NCI-H345 (cell line): Measurements from ENCODE around the gene CPNE5.
A peak's percentile ranks its signal among the peaks of the same experiment; 100 is the strongest.

Experiments used
- DNase-seq: peaks from one replicate; lab custom pipeline; 2025; lab: John Stamatoyannopoulos, UW

CPNE5 gene

DNA sequence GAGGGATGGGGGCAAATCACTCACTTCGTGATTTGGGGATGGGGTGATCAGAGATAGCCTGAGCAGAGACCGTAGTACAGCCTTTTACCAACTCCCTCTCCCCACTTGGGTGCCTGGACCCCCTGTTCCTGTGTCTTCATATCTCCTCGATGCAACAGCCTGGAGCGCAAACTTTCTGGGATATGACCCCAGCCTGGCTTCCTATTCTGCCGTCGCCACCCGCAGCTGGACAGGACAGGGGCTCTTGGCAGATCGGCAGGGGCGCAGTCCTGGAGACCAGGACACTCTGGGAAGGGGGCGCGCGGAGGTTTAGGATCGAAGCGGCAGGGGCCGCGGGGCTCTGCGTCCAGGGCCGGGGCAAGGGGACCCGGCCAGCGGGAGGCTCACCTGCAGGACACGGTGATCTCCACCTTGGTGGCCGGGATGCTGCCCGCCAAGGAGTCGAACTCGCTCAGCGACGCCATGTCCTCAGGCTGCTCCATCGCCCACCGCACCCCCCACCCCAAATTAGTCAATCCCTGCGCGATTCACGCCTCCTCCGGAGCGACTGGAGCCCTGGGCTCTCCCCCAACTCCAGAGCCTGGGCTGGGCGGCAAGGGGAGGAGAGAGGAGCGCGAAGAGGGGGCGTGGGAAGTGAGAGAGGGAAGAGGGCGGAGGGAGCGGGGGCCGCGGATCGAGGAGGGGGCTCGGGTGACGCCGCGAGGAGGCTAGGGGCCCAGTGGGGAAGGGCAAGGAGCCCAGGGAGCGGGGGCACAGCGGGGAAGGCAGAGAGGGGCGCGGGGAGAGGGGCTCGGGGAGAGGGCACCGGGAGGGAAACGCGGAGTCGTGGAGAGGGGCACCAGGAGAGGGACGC is at the start of gene CPNE5:
Gene CPNE5, minus strand, starts transcription at position 549 of the 853 bp plus-strand sequence. Its CDS starts 67 bp downstream, at position 482.
- peak; percentile 11 for DNase-seq

DNA sequence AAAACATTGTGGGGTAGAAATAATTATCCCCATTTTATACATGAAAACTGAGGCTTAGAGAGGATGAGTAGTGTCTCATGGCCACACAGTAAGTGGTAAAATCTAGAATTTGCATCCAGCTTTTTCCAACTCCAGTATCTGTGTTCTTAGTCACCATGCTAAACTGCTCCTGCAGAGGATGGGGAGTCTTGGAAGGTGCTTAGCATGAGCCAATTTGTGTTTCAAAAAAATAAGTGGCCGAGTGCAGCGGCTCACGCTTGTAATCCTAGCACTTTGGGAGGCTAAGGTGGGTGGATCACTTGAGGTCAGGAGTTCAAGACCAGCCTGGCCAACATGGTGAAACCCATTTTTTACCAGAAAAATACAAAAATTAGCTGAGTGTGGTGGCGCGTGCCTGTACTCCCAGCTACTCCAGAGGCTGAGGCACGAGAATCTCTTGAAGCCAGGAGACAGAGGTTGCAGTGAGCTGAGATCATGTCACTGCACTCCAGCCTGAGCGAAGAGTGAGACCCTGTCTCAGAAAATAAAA is 48.9 kb upstream of the CPNE5 start:
- no peak for DNase-seq

DNA sequence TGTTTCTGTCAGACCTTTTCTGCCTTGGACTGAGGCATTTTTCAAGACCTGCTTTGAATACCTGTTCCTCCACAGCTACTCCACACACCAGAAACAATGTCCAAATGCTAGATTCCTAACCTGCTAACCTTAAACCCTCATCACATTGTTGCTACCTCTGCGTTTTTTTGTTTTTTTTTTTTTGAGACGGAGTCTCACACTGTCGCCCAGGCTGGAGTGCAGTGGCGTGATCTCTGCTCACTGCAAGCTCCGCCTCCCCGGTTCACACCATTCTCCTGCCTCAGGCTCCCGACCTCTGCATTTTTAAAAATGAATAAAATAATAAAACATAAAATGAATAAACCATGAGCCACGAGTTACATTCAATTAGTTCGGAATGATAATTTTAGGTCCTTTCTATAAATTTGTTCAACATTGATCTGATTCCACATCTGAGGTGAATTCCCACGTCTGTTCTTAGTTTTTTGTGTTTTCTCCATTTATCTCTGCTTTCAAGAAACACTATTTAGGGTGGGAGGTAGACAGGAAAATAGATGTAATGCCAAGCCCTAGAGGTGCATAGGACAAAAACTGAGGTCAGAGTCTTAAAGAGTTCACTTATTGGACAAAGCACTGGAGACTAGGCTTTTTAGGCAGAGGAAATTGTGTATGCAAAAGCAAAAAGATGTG is 47.8 kb upstream of the CPNE5 start:
- DNase-seq: no peak

DNA sequence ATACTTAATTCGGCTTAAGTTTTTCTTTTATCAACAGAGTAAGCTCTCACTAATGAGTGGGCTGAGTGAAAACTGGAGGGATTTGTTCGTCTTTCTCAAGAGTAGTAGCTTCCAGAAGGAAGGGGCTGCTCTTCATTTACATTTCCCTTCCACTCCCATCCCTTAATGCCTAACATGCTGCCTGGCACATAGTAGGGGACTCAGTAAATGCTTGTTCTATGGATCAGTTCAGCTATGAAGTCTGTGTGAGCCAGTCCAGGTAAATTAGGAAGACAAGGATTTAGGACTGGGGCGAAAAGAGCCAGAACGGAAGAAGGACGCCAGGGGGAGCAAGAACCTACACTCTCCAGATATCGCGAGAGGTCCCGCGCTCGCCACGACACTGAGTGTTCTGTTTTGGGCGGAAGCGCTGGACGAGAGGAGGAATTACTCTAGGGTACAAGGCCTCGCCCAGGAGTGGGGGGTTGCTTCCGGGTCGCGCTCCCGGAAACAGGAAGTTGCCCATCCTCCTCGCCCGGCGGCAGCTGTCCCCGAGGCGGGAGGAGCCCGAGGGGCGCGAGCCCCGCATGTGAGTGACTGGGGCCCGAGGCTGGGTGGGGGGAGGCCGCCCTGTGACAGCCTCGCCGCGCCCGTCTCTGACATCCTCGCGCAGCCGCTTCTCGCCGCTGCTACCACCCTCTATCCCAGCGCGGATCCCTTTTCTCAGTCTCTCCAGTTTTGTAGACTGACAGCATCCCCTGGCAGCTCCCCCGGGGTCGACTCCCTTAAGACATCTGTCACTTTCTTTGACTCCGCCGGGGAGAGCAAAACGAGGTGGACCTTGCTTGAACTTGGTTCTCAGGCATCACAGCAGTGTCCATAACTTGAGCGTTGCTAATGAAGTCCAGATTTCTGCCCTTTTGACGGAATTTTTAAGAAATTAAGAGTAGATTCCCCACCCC is 46.5 kb upstream of the CPNE5 start, which contains the start of gene C6orf89:
Gene C6orf89, plus strand, starts transcription at position 492 of the 941 bp plus-strand sequence. CDS start 13,493 bp downstream, outside the sequence.
- DNase-seq: peak; percentile 98

DNA sequence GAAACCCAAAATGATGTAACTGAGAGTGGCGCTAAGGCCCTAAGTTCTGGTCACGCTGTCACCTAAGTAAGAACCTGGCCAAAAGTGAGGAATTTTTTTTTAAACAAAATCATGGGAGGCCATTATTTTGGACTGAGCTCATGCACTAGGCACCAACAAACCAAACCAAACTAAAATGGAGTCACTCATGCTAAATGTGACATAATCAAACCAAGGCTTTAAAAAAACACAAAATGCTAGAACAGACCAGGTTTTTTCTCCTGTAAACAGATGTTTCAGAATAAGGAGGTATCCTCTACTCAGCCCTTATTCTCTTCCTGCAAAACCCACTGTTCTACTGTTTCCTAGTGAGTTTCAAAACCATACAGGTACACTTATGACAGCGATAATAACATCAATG is 45.4 kb upstream of the CPNE5 start:
- DNase-seq: no peak

DNA sequence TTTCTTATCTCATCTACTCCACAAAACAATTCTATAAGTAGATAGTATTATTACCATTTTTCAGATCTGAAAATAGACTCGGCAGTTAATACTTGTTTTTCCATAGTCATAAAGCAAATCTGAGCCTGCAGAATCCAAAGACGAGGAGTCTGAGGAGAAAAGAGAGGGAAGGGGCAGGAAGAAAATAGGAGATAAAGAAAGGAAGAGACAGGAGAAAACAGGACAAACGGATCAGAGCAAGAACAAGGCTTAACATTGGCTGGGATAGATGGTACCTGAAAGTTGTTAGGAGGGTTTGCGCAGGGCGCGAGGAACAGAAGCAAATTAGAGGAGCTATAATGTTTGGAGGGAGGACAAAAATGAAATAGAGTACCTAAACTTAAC is 36.0 kb upstream of the CPNE5 start:
- no peak for DNase-seq

DNA sequence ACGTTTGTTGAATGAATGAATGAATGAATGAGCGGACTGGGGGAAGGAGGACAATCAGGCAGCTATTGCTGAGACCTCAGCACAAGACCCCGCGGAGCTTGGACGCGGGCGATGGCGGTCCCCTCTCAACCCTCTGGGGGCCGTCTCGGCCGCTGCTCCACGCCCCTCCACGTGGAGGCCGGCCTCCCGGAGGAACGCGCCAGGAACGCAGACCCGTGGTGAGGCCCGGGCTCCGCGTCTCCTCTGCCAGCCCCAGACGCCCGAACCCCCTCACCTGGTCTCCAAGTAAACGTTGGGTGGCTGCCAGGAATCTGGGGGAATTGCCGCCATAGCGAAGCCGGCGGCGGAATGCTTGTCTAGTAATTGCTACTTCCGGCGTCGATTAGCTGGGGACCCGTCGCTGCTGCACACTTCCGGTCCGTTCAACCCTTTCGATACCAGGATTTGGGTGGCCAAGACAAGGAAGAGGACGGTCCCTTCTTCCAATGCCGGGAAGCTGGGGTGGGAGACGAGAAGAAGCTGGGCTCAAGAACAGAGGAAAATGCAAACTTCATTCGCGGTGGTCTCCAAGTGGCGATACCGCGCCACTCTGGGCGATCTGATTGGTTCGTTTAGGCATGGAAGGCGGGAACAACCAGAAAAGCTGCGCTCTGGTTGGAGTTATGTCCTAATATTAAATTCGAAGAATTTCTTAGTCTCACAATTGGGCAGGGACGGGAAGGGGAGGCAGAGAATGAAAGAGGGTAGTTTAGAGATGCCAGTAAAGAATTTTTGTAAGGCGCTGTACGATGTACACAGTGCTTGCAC is 35.4 kb upstream of the CPNE5 start, which contains the start of gene PPIL1:
Gene PPIL1, minus strand, starts transcription at position 361 of the 807 bp plus-strand sequence. Its CDS starts 31 bp downstream, at position 330.
- peak; percentile 94 for DNase-seq

DNA sequence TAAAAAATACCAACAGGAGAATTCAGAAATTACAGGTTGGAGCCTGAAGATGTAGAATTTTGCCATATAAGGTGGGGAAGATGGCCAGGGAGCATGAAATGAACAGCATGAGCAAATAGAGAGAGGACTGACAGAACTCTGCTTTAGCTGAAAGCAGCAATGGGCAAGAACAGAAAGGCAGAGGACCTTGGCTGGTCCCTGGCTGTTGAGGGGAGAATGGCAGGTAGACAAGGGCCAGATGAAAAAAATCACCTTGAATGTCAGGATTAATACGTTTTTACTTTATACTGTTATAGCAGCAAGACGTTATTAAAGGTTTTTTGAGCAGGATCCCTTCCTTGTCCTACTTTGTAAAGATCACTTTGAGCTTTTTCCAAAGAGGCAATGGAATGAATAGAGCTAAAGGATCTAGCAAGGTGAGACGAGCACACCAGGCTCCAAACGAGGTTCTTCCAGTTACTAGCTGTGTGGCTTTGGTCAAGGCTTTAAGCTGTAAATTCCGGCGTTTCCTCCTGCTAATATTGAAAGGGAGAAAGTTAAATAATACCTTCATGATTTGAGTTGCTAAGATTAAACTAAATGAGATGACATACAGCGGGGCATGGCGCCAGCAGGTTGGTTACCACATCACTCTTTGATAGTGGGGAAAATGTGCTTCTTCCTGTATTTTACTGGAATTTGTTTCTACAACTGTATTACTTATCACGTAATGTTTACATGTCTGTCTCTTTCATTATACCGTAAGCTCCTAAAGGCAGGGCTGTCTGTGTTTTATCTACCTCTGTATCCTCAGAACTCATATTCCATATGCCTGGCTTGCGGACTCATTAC is 34.6 kb upstream of the CPNE5 start:
- no peak for DNase-seq

DNA sequence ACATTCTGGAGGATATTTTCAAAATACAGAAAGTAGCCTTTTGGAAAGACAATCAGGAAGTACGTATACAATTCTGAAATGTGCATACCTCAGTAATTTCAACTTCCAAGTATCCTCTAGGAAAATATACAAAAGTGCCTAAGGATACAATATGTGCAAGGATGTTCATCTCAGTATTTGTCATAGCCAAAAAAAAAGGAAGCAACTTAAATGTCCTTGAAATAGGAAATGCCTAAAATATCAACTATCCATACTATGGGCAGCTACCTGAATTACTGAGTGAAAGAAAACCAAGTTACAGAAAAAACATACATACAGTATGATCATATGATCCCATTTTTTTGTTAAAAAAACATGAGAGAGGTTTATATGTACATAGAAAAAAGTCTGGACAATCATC is 33.9 kb upstream of the CPNE5 start:
- no peak for DNase-seq

DNA sequence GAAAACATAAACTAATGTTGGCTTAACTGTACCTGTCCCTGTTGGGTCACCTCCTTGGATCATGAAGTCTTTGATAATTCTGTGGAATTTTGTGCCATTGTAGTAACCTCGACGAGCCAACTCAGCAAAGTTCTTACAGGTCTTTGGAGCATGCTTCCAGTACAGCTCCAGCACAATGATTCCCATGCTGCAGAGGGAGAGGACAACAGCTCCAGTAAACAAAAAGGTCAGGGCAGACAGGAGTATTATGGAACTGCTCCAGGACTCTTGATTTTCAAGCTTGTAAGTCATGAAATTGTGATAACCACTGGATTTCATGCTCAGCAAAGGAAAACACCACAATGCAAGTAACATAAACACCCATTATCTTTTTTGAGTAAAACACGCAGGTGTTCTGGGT is 32.4 kb upstream of the CPNE5 start:
- DNase-seq: no peak

DNA sequence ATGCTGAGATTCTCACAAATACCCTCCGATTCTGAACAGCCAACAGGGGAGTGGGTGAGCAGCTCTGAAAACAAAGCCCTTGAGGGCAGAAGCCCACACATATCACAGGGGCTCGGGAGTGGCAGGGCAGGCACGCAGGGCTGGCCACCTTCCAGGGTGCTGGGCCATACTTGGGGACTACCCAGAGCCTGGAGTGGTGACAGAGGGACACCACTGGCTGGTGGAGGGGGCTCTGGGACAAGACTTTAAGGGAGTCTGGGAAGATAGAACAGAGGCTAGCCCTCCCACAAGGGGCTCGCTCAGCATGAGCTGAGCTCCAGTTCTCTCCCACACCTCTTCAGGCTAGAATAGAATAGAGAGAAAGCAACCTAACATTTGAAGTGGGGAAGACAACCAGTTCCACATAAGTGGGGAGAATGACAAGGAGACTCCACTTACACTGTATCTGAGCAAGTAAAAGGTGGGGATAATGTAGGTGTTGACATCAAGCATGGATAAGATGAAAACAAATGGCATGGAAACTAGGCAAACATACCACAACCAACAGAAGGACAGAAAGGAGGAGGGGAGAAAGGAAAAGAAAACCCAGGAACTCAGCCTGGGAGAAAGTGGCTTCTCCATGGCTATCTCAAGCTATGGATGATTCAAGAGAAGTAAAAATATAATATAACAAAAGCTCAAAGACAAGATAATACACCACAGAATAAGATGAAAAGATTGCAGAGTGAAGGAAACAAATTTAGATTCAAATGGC is 28.4 kb upstream of the CPNE5 start:
- no peak for DNase-seq

DNA sequence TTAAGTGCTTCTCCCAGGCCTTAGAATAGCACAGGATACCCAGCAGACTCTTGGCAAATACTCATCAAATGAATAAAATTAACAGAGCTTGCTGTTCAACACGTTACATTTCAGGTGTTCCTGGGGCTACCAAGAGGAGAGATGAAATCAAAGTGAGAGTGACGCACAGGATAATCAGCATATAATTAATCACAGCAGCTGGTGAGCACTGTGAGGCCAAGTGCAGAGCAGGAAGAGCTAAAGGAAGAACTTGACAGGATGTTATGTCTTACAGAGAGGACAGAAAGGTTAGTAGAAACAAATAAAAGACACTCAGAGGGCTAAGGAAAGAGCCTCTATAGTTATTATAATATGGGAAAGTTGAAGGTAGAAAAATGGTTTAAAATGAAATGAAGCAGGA is 26.6 kb upstream of the CPNE5 start:
- DNase-seq: no peak

DNA sequence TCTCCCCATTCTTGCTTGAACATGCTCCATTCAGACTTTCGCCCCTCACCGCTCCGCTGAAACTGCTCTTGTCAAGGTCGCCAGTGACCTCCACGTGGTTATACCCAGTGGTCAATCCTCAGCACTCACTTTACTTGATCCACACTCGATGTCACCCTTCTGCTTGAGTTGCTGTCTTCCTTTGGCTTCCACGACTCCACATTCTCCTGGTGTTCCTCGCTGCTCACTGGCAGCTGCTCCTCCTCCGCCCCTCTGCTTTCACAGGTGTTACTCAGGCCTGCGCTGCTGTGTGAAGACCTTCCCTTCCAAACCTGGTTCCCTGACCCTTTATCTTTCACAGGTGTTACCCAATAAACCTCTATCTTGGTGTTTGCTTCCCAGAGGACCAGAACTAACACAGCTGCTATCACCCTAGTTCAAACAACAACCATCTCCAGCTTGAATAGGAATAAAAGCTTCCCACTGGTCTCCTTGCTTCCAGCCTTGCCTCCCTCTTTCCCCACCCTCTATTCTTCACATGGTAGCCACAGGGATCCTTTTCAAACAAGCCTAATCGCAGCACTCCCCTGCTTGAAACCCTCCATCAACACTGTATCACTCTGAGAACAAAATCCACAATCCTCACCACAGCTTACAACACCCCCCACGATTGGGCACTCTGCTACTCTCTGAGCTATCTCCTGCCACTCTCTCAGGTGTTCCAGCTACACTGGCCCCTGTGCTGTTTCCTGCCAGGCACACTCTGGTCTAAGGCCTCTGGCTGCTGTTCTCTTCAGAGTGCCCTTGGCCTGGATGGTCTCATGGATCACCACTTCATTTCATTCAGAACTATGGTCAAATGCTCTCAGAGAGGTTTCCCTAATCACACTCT is 24.7 kb upstream of the CPNE5 start:
- peak; percentile 93 for DNase-seq

DNA sequence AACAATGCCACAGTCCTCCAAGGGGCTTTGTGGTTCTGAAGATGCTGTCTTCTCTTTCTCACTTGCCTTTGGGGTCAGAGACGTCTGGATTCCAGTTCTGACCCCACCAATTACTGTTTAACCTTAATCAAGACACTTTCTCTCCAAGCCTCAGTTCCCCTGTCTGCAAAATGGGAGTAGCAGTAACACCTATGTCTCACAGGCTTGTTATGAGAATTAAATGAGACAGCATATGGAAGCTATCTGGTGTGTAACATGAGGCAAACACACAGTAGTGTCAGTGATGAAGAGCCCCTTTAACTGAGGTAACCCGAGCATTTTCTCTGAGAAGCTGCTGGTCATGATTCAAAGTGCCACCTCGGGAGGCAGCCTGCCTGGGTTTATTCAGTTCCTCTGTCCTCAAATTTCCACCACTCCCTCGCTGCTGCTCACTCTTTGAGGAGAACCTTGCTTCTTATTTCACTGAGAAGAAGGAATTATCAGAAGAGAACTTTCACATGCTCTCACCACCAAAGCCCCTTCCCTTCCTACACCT is 23.7 kb upstream of the CPNE5 start:
- no peak for DNase-seq

DNA sequence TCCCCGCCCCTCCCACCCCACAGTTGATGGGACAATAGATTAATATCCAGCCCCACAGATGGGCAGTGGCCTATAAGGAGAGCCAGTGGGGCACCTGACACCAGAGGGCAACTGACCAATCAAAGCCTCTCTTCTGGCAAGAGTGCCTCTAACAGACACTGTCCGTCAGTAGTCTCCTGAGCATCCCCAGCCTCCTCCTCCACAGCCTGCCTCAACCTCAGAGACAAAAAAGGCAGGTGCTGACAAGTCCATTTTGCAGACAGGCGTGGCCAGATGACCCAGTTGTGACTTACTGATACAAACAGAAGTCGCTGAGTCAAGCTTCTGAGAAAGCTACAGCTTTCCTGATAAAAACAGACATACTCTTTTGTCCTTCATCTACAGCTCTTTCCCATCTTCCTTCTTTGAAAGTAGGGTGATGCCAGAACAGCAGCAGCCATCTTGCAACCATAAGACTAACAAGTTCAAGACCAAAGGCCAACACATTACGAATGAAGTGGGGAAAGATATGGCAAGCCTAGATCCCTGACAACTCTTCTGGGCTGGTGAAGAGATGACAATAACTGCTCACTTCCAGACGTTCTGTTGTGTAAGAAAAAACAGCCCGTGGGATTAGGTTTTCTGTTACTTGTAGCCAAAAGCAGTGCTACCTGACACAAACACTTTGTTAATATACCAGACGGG is 23.1 kb upstream of the CPNE5 start:
- DNase-seq: no peak

DNA sequence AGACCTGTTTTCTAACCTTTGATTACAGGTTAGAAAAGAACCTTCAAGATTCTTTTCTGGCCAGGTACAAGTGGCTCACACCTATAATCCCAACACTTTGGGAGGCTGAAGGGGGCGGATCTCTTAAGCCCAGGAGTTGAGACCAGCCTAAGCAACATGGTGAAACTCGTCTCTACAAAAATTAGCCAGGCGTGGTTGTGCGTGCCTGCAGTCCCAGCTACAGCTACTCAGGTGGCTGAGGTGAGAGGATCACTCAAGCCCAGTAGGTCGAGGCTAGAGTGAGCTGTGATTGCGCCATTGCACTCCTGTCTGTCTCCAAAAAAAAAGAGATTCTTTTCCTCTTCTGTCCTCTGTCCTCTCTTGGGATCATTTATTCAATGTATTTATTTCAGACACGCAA is 20.9 kb upstream of the CPNE5 start:
- no peak for DNase-seq

DNA sequence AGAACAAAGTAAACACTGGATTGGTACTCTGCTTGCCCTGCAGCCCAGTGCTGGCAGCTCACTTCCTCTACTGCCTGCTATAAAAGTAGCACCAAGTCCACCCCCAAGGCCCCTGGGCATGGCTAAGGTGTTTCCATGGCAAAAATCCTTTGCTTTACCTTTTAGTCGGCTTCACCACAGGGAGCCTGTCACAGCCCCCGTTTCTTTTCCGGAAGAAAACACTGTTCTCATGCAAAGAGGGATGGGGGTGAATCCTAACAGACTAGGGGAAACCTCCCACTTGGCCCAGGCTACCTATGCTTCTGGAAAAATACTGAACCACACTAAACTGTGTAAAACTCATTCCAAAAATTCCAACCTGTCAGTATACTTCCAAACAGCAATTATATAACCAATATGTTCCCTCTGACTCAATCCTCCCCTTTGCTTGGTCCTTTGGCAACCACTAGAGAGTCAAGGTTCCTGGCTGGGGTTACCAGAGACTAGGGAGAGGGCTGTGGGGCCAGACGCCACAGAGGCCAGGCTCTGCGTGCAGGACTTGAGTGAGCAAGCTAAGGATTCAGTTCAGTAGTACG is 19.2 kb upstream of the CPNE5 start:
- no peak for DNase-seq
